H1 (cell line): ENCODE measurements around the gene SMAGP.

Experiments
- BCL11A ChIP-seq, 2 experiments: IDR thresholded peaks; one replicate each; pipeline ENCODE4 v1.6.1; 2011; ENCODE audit warnings: low read depth in 2 of 2, low read length in 2 of 2, mild to moderate bottlenecking in 2 of 2
- CTCF ChIP-seq, 3 experiments: IDR thresholded peaks; 1 replicate in 2 of 3; 2 replicates in 1 of 3; pipeline versions ENCODE4 v1.5.1 to v1.6.1; 2011; ENCODE audit warnings: low read length in 3 of 3, mild to moderate bottlenecking in 3 of 3, inconsistent platforms in 2 of 3, low read depth in 1 of 3, moderate library complexity in 1 of 3; ENCODE audit not compliant: insufficient read depth in 1 of 3; ENCODE audit errors: control extremely low read depth in 1 of 3
- EZH2 ChIP-seq: fragments of 200-600 bp; sonication (generic); IDR thresholded peaks from 2 replicates; pipeline ENCODE4 v1.7.1; 2012; ENCODE audit warnings: low read depth, mild to moderate bottlenecking, moderate library complexity, low read length, inconsistent platforms; ENCODE audit not compliant: severe bottlenecking
- HDAC2 ChIP-seq, 2 experiments: fragments of 300-600 bp in 1 of 2; sonication (generic) in 1 of 2; IDR thresholded peaks; 2 replicates each; pipeline ENCODE4 v1.6.1; 2011 to 2012; ENCODE audit warnings: low read depth in 2 of 2, low read length in 2 of 2, mild to moderate bottlenecking in 2 of 2, moderate library complexity in 2 of 2, borderline replicate concordance in 1 of 2, inconsistent platforms in 1 of 2
- MAX ChIP-seq: IDR thresholded peaks from 2 replicates; pipeline ENCODE4 v1.6.1; 2012; ENCODE audit warnings: inconsistent platforms
- POLR2A ChIP-seq, 2 experiments: IDR thresholded peaks; 1 replicate in 1 of 2; 2 replicates in 1 of 2; pipeline ENCODE4 v1.6.1; 2011; ENCODE audit warnings: low read depth in 2 of 2, low read length in 2 of 2, mild to moderate bottlenecking in 2 of 2; ENCODE audit errors: control extremely low read depth in 1 of 2
- POLR2AphosphoS5 ChIP-seq: IDR thresholded peaks from 2 replicates; pipeline ENCODE4 v1.6.1; 2011; ENCODE audit warnings: low read depth, low read length
- RAD21 ChIP-seq, 2 experiments: IDR thresholded peaks in 1 of 2; conservative IDR thresholded peaks in 1 of 2; 2 replicates each; pipeline ENCODE4 v1.6.1; 2011; ENCODE audit warnings: low read depth in 2 of 2, low read length in 2 of 2, improper control_type of control experiment in 1 of 2, inconsistent platforms in 1 of 2, mild to moderate bottlenecking in 1 of 2, moderate library complexity in 1 of 2
- TAF1 ChIP-seq: IDR thresholded peaks from 2 replicates; pipeline ENCODE4 v1.6.1; 2011; ENCODE audit warnings: mild to moderate bottlenecking, low read depth, low read length
- TAF7 ChIP-seq: optimal IDR thresholded peaks from 2 replicates; pipeline ENCODE3; 2011; ENCODE audit warnings: low read depth, mild to moderate bottlenecking, inconsistent platforms, low read length, moderate library complexity, borderline replicate concordance
- TBP ChIP-seq: IDR thresholded peaks from 2 replicates; pipeline ENCODE4 v1.6.1; 2011; ENCODE audit warnings: low read depth, low read length, improper control_type of control experiment
- YY1 ChIP-seq: IDR thresholded peaks from 2 replicates; pipeline ENCODE4 v1.6.1; 2011; ENCODE audit warnings: low read depth, mild to moderate bottlenecking, low read length

- TF ChIP-seq CTCF (IDR thresholded peaks at IDR 0.05; ENCODE audit: control extremely low read depth in 1 of 3, insufficient read depth in 1 of 3, low read depth in 1 of 3, low read length in 3 of 3) (no peak), RAD21 (IDR thresholded peaks at IDR 0.05 in 1 of 2, conservative IDR thresholded peaks at IDR 0.05 in 1 of 2; ENCODE audit: low read depth in 2 of 2, low read length in 2 of 2) (no peak), BCL11A (IDR thresholded peaks at IDR 0.05; ENCODE audit: low read depth in 2 of 2, low read length in 2 of 2) (no peak), MAX (no peak), POLR2A (IDR thresholded peaks at IDR 0.05; ENCODE audit: control extremely low read depth in 1 of 2, low read depth in 2 of 2, low read length in 2 of 2) (no peak), TBP (no peak), HDAC2 (IDR thresholded peaks at IDR 0.05; ENCODE audit: borderline replicate concordance in 1 of 2, low read depth in 2 of 2, low read length in 2 of 2) (no peak), EZH2 (no peak), POLR2AphosphoS5 (no peak), TAF7 (no peak), YY1 (no peak), TAF1 (no peak)
Measured at GRCh38 chr12:51285843-51286242, 15.6 kb upstream of the SMAGP start.
